Stimulated activated naive B cell treated with anti-CD40 and anti-IgM and Interleukin-4, amounts not matched to agents 10 μg/mL and 1 μg/mL and 100 μg/mL, for 72 hours (primary cell): Measurements from ENCODE around the gene TOE1.
"Not testable (repeated sequence)": the region's sequence is repeated elsewhere in the genome, so short reads cannot be mapped to it uniquely, and the experiment has no call there.

Experiments used
- ATAC-seq, 2 donors: fragments of 150-1000 bp; cut with Tn5 transposase; replicated peaks; 2 replicates each; pipeline ENCODE4 v1.10.0; 2021; ENCODE audit warnings: moderate library complexity in 1 of 2
- DNase-seq: peaks from one replicate; pipeline ENCODE4 v3.0.0; 2021
- H3K27ac Mint-ChIP-seq: one replicate; pipeline ENCODE4 v1.8.0; 2022; ENCODE audit warnings: mild to moderate bottlenecking, mixed read lengths
- H3K27me3 Mint-ChIP-seq, 2 donors: one replicate each; pipeline ENCODE4 v1.8.0; 2022; ENCODE audit warnings: mixed read lengths in 2 of 2
- H3K36me3 Mint-ChIP-seq, 2 donors: one replicate each; pipeline ENCODE4 v1.8.0; 2022; ENCODE audit warnings: mixed read lengths in 2 of 2, mild to moderate bottlenecking in 1 of 2
- H3K4me1 Mint-ChIP-seq, 2 donors: one replicate each; pipeline ENCODE4 v1.8.0; 2022; ENCODE audit warnings: mixed read lengths in 2 of 2, mild to moderate bottlenecking in 1 of 2
- H3K4me3 Mint-ChIP-seq, 2 donors: one replicate each; pipeline ENCODE4 v1.8.0; 2022; ENCODE audit warnings: mild to moderate bottlenecking in 2 of 2, mixed read lengths in 2 of 2, moderate library complexity in 1 of 2
- H3K9me3 Mint-ChIP-seq, 2 donors: one replicate each; pipeline ENCODE4 v1.8.0; 2022; ENCODE audit warnings: mixed read lengths in 2 of 2, mild to moderate bottlenecking in 1 of 2

The TOE1 gene

GRCh38 chr1:45384213-45384612, 44.2 kb downstream of the TOE1 start:
- H3K9me3 Mint-ChIP-seq, H3K4me1 Mint-ChIP-seq: not testable (repeated sequence)

DNA sequence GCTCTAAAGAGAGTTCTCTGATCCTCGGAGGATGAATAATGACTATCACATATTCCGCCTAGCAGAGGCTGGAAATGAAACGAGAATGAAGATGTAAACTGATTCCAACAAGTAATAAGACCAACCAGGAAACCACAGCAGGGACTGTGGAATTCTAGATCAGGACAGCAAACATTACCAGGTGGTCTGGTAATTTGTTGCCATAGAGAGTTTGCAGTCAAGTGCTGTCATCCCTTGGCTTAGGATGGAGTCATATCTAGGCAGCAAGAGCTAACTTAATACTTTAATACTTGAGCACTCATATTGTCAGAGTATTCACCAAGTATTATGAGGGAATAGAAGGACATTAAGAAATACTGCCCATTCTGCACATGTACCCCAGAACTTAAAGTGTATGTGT, 45.3 kb downstream of the TOE1 start:
- H3K27me3 Mint-ChIP-seq: no peaks in the 10 kb centered on the region
- DNase-seq: no peak
- H3K27ac Mint-ChIP-seq: no peak overlapping the region
- no peak for ATAC-seq
- H3K4me1 Mint-ChIP-seq: peaks cover 3 to 6% of the 10 kb centered on the region in 2 donors
- peaks cover 0 to 5% of the 10 kb centered on the region in 2 donors for H3K36me3 Mint-ChIP-seq
- no peaks in the 10 kb centered on the region for H3K9me3 Mint-ChIP-seq
- no peak overlapping the region for H3K4me3 Mint-ChIP-seq

More at GRCh38 chr1:45384213-45384612, 44.2 kb downstream of the TOE1 start:
- H3K27me3 Mint-ChIP-seq, H3K36me3 Mint-ChIP-seq, DNase-seq, ATAC-seq, H3K27ac Mint-ChIP-seq, H3K4me3 Mint-ChIP-seq: not testable (repeated sequence)

DNA sequence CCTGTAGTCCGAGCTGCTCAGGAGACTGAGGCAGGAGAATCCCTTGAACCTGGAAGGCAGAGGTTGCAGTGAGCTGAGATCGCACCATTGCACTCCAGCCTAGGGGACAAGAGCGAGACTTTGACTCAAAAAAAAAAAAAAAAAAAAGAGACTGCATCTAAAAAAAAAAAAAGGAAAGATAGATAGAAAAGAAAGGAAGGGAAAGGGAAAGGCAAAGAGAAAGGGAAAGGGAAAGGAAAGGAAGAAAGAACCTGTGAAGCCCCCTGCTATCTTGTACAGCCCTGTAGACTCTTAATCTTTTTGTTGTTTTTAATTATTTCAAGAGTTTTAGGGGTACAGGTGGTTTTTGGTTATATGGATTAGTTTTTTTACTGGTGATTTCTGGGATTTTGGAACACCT, 46.2 kb downstream of the TOE1 start:
- Mint-ChIP-seq H3K36me3 (peaks cover 0 to 5% of the 10 kb centered on the region in 2 donors), H3K27ac (no peak overlapping the region), H3K4me1 (peaks cover 0 to under 1% of the 10 kb centered on the region in 2 donors), H3K9me3 (no peaks in the 10 kb centered on the region), H3K27me3 (no peaks in the 10 kb centered on the region), H3K4me3 (no peak overlapping the region)
- no peak for ATAC-seq
- DNase-seq: no peak
